ENCODE data around the gene MYBBP1A.

- TF ChIP-seq EZH2 (IDR thresholded peaks at IDR 0.05; ENCODE audit: low read depth, low read length, severe bottlenecking) (no peak), CTCF (IDR thresholded peaks at IDR 0.05; ENCODE audit: control extremely low read depth in 1 of 3, insufficient read depth in 1 of 3, low read depth in 1 of 3, low read length in 3 of 3) (no peak), YY1 (IDR thresholded peaks at IDR 0.05; ENCODE audit: low read depth, low read length) (no peak), RAD21 (IDR thresholded peaks at IDR 0.05 in 1 of 2, conservative IDR thresholded peaks at IDR 0.05 in 1 of 2; ENCODE audit: low read depth in 2 of 2, low read length in 2 of 2) (no peak)
- TF ChIP-seq, protein P1, sequence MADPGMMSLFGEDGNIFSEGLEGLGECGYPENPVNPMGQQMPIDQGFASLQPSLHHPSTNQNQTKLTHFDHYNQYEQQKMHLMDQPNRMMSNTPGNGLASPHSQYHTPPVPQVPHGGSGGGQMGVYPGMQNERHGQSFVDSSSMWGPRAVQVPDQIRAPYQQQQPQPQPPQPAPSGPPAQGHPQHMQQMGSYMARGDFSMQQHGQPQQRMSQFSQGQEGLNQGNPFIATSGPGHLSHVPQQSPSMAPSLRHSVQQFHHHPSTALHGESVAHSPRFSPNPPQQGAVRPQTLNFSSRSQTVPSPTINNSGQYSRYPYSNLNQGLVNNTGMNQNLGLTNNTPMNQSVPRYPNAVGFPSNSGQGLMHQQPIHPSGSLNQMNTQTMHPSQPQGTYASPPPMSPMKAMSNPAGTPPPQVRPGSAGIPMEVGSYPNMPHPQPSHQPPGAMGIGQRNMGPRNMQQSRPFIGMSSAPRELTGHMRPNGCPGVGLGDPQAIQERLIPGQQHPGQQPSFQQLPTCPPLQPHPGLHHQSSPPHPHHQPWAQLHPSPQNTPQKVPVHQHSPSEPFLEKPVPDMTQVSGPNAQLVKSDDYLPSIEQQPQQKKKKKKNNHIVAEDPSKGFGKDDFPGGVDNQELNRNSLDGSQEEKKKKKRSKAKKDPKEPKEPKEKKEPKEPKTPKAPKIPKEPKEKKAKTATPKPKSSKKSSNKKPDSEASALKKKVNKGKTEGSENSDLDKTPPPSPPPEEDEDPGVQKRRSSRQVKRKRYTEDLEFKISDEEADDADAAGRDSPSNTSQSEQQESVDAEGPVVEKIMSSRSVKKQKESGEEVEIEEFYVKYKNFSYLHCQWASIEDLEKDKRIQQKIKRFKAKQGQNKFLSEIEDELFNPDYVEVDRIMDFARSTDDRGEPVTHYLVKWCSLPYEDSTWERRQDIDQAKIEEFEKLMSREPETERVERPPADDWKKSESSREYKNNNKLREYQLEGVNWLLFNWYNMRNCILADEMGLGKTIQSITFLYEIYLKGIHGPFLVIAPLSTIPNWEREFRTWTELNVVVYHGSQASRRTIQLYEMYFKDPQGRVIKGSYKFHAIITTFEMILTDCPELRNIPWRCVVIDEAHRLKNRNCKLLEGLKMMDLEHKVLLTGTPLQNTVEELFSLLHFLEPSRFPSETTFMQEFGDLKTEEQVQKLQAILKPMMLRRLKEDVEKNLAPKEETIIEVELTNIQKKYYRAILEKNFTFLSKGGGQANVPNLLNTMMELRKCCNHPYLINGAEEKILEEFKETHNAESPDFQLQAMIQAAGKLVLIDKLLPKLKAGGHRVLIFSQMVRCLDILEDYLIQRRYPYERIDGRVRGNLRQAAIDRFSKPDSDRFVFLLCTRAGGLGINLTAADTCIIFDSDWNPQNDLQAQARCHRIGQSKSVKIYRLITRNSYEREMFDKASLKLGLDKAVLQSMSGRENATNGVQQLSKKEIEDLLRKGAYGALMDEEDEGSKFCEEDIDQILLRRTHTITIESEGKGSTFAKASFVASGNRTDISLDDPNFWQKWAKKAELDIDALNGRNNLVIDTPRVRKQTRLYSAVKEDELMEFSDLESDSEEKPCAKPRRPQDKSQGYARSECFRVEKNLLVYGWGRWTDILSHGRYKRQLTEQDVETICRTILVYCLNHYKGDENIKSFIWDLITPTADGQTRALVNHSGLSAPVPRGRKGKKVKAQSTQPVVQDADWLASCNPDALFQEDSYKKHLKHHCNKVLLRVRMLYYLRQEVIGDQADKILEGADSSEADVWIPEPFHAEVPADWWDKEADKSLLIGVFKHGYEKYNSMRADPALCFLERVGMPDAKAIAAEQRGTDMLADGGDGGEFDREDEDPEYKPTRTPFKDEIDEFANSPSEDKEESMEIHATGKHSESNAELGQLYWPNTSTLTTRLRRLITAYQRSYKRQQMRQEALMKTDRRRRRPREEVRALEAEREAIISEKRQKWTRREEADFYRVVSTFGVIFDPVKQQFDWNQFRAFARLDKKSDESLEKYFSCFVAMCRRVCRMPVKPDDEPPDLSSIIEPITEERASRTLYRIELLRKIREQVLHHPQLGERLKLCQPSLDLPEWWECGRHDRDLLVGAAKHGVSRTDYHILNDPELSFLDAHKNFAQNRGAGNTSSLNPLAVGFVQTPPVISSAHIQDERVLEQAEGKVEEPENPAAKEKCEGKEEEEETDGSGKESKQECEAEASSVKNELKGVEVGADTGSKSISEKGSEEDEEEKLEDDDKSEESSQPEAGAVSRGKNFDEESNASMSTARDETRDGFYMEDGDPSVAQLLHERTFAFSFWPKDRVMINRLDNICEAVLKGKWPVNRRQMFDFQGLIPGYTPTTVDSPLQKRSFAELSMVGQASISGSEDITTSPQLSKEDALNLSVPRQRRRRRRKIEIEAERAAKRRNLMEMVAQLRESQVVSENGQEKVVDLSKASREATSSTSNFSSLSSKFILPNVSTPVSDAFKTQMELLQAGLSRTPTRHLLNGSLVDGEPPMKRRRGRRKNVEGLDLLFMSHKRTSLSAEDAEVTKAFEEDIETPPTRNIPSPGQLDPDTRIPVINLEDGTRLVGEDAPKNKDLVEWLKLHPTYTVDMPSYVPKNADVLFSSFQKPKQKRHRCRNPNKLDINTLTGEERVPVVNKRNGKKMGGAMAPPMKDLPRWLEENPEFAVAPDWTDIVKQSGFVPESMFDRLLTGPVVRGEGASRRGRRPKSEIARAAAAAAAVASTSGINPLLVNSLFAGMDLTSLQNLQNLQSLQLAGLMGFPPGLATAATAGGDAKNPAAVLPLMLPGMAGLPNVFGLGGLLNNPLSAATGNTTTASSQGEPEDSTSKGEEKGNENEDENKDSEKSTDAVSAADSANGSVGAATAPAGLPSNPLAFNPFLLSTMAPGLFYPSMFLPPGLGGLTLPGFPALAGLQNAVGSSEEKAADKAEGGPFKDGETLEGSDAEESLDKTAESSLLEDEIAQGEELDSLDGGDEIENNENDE (IDR thresholded peaks at IDR 0.05; ENCODE audit: insufficient replicate concordance, low read length), result no peak
Observed at GRCh38 chr17:4502466-4503154, 52.6 kb downstream of the MYBBP1A start.
